Naive B cell (primary cell): Measurements from ENCODE around the gene RNASEH2B. TPM values are rescaled to one million over a fixed set of nuclear protein-coding genes. Genes with fewer than 3 reads are reported as not detected.

ENCODE experiments used
- ATAC-seq, 2 donors: fragments of 150-1000 bp; cut with Tn5 transposase; 2 replicates each; pipeline ENCODE4 v1.10.0; 2021; ENCODE audit warnings: low read depth in 2 of 2, mild to moderate bottlenecking in 2 of 2, moderate library complexity in 2 of 2
- DNase-seq: peaks from one replicate; pipeline ENCODE4 v3.0.0; 2022
- H3K27ac Mint-ChIP-seq, 6 donors: one replicate each; pipeline ENCODE4 v1.8.0; 2020 to 2022; ENCODE audit warnings: mild to moderate bottlenecking in 6 of 6, mixed read lengths in 6 of 6, moderate library complexity in 5 of 6, inconsistent platforms in 2 of 6
- H3K27me3 Mint-ChIP-seq, 3 donors: one replicate each; pipeline ENCODE4 v1.8.0; 2021 to 2022; ENCODE audit warnings: mixed read lengths in 3 of 3, mild to moderate bottlenecking in 1 of 3
- H3K36me3 Mint-ChIP-seq, 2 donors: one replicate each; pipeline ENCODE4 v1.8.0; 2020 to 2022; ENCODE audit warnings: mixed read lengths in 2 of 2, inconsistent platforms in 1 of 2, mild to moderate bottlenecking in 1 of 2
- H3K4me1 Mint-ChIP-seq, 3 donors: one replicate each; pipeline ENCODE4 v1.8.0; 2020 to 2022; ENCODE audit warnings: mixed read lengths in 3 of 3, inconsistent platforms in 1 of 3, mild to moderate bottlenecking in 1 of 3, moderate library complexity in 1 of 3
- H3K4me3 Mint-ChIP-seq, 8 donors: one replicate each; pipeline ENCODE4 v1.8.0; 2020 to 2022; ENCODE audit warnings: mild to moderate bottlenecking in 8 of 8, mixed read lengths in 8 of 8, moderate library complexity in 8 of 8, inconsistent platforms in 2 of 8
- H3K9me3 Mint-ChIP-seq, 7 donors: one replicate each; pipeline ENCODE4 v1.8.0; 2020 to 2022; ENCODE audit warnings: mixed read lengths in 7 of 7, mild to moderate bottlenecking in 5 of 7, inconsistent platforms in 2 of 7, moderate library complexity in 1 of 7
- polyA plus RNA-seq, 6 donors: library from polyadenylated mRNA; unstranded; fragments of 300-500 nt; fragmentation: Illumina TruSeq; gene quantifications; one replicate each; pipeline ENCODE4 v1.2.3, GENCODE V29; 2021; ENCODE audit warnings: low read depth in 6 of 6

The RNASEH2B gene
- polyA plus RNA-seq, 6 donors from 2014 or later, result 169 to 257 (median 216) TPM

DNA sequence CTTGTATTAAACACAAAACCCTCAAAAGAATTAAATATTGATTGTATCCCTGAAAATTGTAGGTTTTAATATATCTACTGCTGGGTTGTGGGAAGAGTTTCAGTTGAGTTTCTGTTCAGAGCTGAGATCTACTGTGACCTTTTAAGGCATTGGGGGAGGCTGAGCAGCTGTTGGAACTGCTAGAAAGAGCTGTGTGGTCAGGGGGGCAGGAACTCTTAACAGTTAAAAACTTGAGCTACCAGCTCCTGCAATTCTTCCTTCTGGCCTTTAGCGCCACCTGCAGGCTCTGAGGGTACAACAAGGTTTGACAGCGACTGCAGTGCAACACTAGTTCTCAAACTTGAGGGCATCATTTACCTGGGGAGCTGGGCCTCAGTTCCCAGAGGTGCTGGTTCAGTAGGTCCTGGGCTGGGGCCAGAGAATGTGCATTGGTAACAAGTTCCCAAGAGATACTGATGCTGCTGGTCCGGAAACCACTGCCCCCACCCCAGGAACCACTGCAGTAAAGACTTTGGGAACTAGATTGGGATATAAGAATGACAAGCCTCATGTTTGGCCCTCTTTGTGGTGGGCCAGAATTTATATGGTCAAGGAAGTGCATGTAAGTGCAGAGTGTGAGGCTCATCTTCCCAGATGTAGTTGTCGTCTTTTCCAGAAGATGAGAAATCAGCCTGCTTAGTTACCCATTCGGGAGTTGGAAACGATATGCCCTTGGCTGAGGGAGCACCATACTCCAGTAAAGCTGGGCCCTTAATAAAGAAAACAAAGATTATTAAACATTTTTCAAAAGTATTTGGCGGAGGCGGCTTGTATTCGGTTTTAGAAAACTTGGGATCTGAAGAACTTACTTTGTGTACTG is 2.6 kb downstream of the RNASEH2B start:
- Mint-ChIP-seq H3K36me3 (no peaks in the 10 kb centered on the region), H3K9me3 (no peaks in the 10 kb centered on the region), H3K4me3 (peak overlapping the region; percentile 89 to 97 (median 95)), H3K4me1 (peaks cover 54 to 76% (median 60%) of the 10 kb centered on the region in 3 donors), H3K27ac (peak overlapping the region; percentile 40 to 97 (median 84)), H3K27me3 (no peaks in the 10 kb centered on the region)
- ATAC-seq (peak; percentile 42), DNase-seq (peak; percentile 84)

DNA sequence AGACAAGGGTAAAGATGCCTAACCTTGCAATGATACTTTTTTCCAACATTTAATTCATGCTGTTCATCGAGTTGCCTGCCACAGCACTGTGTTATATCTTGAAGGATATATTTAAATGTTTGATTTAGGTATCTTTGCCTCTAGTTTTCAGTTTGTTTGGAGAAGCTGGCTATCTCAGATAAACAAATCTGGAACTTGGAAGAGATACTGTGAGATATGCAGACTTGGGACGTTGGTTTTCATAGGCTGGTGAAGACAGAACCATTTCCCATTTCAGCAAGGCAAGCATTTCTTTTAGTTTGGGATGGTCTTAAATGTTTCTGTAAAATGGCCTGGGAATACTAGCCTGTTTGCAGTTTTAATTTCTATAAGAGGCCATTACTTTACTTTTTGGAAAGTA is 3.3 kb downstream of the RNASEH2B start:
- no peak overlapping the region for H3K27ac Mint-ChIP-seq
- H3K4me1 Mint-ChIP-seq, result peaks cover 57 to 80% (median 66%) of the 10 kb centered on the region in 3 donors
- no peak overlapping the region for H3K4me3 Mint-ChIP-seq
- ATAC-seq (no peak), DNase-seq (no peak)
- no peaks in the 10 kb centered on the region for H3K36me3 Mint-ChIP-seq
- H3K9me3 Mint-ChIP-seq, result no peaks in the 10 kb centered on the region
- H3K27me3 Mint-ChIP-seq, result no peaks in the 10 kb centered on the region

DNA sequence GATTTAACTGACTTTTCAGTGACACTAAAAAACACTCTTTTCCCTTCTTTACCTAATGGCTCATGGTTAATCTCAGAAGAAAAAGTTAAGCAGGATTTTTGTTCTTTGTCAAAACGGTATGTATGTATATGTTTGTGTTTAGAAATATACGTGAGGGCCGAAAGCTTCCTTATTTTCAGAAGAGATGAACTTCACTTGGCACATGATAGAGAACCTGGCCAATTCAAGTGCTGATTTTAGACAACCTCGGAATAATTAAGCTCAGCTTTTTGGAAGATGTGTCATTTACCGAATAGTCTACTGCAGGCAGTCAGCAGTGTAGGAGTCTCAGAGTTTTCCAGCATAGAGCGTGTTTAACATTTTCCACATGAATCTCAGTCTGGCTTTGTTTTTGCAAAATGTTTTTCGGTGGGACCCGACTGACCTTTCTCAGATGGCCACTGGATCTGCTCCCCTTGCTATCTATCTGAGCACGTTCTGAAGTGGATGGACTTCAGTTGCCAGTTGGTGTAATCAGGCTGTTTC is 4.6 kb downstream of the RNASEH2B start:
- H3K36me3 Mint-ChIP-seq, result no peaks in the 10 kb centered on the region
- ATAC-seq (no peak), DNase-seq (no peak)
- peak overlapping the region in 5 of 6 donors; percentile 47 to 97 (median 88) for H3K27ac Mint-ChIP-seq
- H3K4me3 Mint-ChIP-seq, result peak overlapping the region in 2 of 8 donors; percentile 7 to 44
- no peaks in the 10 kb centered on the region for H3K9me3 Mint-ChIP-seq
- peaks cover 61 to 79% (median 71%) of the 10 kb centered on the region in 3 donors for H3K4me1 Mint-ChIP-seq
- no peaks in the 10 kb centered on the region for H3K27me3 Mint-ChIP-seq

DNA sequence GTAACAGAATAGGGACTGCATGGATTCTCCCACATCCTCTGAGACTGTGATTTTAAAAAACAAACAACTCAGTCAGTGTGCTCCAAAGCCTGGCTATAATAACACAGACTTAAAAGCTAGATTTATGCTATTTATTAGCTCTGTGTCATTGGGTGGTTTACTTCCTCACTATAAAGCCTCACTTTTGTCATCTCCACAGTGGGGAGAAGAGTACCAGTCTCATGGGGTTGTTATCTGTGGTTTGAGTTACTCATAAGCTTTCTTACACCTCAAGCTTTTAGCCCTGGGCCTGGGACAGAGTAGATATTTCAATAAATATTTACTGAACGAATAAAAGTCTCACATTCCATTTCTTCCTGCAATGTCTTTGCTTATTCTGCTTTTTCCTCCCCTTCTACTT is 5.3 kb downstream of the RNASEH2B start:
- Mint-ChIP-seq H3K27ac (peak overlapping the region; percentile 16 to 97 (median 91)), H3K27me3 (no peaks in the 10 kb centered on the region), H3K4me1 (peaks cover 65 to 84% (median 77%) of the 10 kb centered on the region in 3 donors), H3K36me3 (no peaks in the 10 kb centered on the region), H3K4me3 (peak overlapping the region in 2 of 8 donors; percentile 63 to 78), H3K9me3 (no peaks in the 10 kb centered on the region)
- DNase-seq (no peak), ATAC-seq (no peak)

DNA sequence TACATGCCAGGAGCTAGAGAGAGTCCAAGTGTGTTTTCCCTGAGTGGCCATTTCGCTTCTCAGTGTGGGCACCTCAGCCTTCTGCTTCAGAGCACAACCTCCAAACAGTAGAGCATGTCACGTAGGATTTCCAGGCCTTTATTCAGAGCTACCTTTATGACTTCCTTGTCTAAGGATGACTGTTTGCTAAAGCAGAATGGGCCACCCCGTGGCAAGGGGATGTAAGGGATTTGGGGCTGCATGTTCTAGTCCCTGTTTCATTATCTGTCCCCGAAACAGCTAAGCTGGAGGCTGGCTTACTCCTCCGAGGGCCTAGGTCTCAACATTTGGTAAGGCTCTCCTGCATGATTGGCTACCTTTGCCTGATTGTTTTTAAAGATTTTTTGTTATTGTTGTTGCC is 6.0 kb downstream of the RNASEH2B start:
- H3K36me3 Mint-ChIP-seq, result no peaks in the 10 kb centered on the region
- no peaks in the 10 kb centered on the region for H3K27me3 Mint-ChIP-seq
- peak; percentile 19 to 27 for ATAC-seq
- H3K9me3 Mint-ChIP-seq, result no peaks in the 10 kb centered on the region
- DNase-seq, result no peak
- peak overlapping the region; percentile 16 to 97 (median 91) for H3K27ac Mint-ChIP-seq
- peaks cover 70 to 86% (median 80%) of the 10 kb centered on the region in 3 donors for H3K4me1 Mint-ChIP-seq
- H3K4me3 Mint-ChIP-seq, result peak overlapping the region in 6 of 8 donors; percentile 0 to 78 (median 26)

DNA sequence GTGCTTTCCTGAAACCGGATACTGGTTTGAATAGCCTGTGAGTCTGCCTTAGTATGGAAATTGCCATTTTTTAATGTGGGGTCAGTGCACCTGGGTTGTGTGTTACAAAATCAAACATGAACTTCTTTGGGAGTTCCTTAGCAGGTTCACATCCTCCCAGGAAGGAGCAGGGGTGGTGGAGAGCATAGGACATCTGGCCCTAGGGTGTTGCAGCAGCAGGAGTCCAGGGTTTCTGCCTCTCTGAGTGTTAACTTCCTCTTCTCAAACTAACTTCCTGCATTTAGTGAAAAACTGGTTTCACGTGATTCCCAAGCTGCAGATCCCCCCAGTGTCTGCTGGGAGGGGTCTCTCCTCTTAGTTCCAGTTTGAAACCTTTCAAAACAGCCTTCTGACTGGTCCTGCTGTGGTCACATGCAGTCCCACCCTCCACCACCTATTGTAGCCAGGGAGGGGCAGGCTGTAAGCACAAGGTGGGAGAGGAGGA is 7.2 kb downstream of the RNASEH2B start:
- H3K9me3 Mint-ChIP-seq, result peaks cover 0 to 4% (median under 1%) of the 10 kb centered on the region in 7 donors
- peak; percentile 70 to 74 for ATAC-seq
- H3K4me3 Mint-ChIP-seq, result peak overlapping the region; percentile 46 to 97 (median 88)
- no peaks in the 10 kb centered on the region for H3K27me3 Mint-ChIP-seq
- peaks cover 0 to 1% of the 10 kb centered on the region in 2 donors for H3K36me3 Mint-ChIP-seq
- H3K4me1 Mint-ChIP-seq, result peaks cover 64 to 82% (median 70%) of the 10 kb centered on the region in 3 donors
- peak; percentile 74 for DNase-seq
- peak overlapping the region; percentile 94 to 100 (median 96) for H3K27ac Mint-ChIP-seq

DNA sequence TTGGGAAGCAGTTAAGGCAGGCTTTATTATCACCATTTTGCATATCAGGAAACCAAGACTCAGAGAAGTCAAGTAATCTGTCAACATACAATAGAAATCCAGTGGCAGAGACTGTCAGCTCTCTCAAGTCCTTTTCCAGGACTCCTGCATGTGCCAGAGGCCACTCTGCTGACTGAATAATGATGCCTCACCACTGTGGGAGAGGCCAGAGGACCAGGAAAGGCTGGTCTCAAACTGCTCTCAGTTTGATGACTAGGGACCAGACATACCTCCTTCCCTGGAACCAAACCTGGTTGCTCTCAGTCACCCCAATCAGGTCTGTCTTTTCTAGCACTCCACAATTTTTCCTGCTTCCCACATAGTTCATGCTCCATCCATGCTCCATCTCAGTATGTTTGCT is 8.0 kb downstream of the RNASEH2B start:
- ATAC-seq, result no peak
- Mint-ChIP-seq H3K9me3 (peaks cover 0 to 12% (median 8%) of the 10 kb centered on the region in 7 donors), H3K36me3 (peaks cover 6 to 9% of the 10 kb centered on the region in 2 donors), H3K27ac (peak overlapping the region; percentile 70 to 100 (median 96)), H3K4me3 (peak overlapping the region in 6 of 8 donors; percentile 78 to 97 (median 89)), H3K4me1 (peaks cover 61 to 80% (median 70%) of the 10 kb centered on the region in 3 donors), H3K27me3 (no peaks in the 10 kb centered on the region)
- no peak for DNase-seq

DNA sequence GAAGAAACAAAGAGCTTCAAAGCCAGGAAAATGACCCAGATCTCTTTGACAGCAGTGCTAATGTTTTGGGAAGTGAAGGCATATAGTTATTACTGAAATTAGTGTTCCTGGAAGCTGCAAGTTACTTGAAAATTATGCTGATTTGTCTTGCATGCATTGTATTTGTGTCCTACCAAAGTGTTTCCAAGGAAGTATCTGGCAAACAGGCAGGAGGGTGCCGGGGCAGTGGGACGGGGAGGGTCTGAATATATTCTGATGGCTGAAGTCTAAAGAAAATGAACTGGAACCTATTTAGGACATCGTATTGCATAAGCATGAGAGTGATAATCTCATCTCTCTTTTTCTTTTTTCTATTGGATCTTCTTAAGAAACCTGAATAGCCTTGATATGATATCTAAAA is 9.0 kb downstream of the RNASEH2B start:
- peak overlapping the region in 4 of 6 donors; percentile 60 to 94 (median 68) for H3K27ac Mint-ChIP-seq
- peaks cover 16 to 18% of the 10 kb centered on the region in 2 donors for H3K36me3 Mint-ChIP-seq
- no peaks in the 10 kb centered on the region for H3K27me3 Mint-ChIP-seq
- ATAC-seq (no peak), DNase-seq (no peak)
- H3K9me3 Mint-ChIP-seq, result peaks cover 8 to 22% (median 18%) of the 10 kb centered on the region in 7 donors
- H3K4me3 Mint-ChIP-seq, result peak overlapping the region in 4 of 8 donors; percentile 22 to 78 (median 55)
- peaks cover 62 to 72% (median 70%) of the 10 kb centered on the region in 3 donors for H3K4me1 Mint-ChIP-seq

DNA sequence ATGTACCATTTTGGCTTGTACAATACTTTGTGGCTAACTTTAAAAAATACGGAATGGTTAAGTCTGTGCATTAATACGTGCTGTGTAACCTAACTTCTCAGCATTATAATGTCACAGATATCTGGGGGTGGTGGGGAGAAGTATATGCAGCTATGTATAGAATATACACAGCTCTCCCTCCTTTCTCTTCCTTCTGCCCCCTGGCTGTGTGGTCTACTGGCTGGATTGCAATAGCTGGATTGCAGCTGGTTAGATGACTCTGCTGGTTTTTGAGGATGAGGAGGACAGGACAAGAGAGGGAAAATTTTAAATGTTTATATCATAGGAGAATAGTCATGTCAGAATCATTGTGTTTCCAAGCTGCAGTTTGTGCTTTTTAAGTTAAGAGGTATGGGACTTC is 9.7 kb downstream of the RNASEH2B start:
- peaks cover 61 to 68% (median 67%) of the 10 kb centered on the region in 3 donors for H3K4me1 Mint-ChIP-seq
- H3K36me3 Mint-ChIP-seq, result peaks cover 23 to 25% of the 10 kb centered on the region in 2 donors
- DNase-seq (no peak), ATAC-seq (no peak)
- H3K27me3 Mint-ChIP-seq, result no peaks in the 10 kb centered on the region
- peak overlapping the region in 2 of 8 donors; percentile 0 to 17 for H3K4me3 Mint-ChIP-seq
- peaks cover 8 to 29% (median 25%) of the 10 kb centered on the region in 7 donors for H3K9me3 Mint-ChIP-seq
- H3K27ac Mint-ChIP-seq, result peak overlapping the region in 4 of 6 donors; percentile 26 to 75 (median 66)

DNA sequence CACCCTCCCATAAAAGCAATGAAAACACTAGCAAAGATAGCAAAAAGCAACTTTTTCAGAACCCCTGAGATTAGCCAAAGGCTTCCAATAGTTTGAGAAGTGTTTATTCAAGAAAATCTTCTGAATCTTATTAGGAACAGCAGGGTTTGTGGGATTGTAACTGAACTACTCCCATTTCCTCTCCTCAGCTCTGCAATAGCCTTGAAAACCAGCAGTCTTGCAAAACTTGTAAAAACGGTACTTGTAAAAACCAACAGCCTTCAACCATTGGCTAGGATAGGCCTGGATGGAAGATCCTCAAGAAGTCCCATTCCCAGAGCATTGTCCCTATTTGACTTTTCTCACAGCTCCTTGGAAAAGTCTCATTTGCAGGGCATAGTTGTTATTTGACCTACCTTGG is 12.1 kb downstream of the RNASEH2B start:
- ATAC-seq (no peak), DNase-seq (no peak)
- Mint-ChIP-seq H3K36me3 (peaks cover 33 to 42% of the 10 kb centered on the region in 2 donors), H3K4me1 (peaks cover 51 to 54% (median 53%) of the 10 kb centered on the region in 3 donors), H3K9me3 (peaks cover 8 to 46% (median 37%) of the 10 kb centered on the region in 7 donors), H3K27ac (no peak overlapping the region), H3K4me3 (no peak overlapping the region), H3K27me3 (no peaks in the 10 kb centered on the region)

DNA sequence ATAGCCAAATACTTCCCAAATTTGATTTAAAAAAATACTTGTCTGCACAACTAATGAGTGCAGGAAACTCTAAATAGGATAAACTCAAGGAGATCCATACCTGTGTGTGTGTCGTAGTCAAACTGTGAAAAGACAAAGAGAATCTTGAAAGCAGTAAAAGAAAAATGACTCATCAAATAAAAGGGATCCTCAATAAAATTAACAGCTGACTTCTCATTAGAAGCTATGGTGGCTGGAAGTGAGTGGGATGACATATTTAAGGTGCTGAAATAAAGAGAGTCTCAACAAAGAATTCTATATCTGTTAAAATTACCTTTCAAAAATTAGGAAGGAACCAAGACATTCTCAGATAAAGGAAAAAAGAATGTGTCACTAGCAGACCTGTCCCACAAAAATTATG is 13.7 kb downstream of the RNASEH2B start:
- H3K27me3 Mint-ChIP-seq, result no peaks in the 10 kb centered on the region
- no peak for ATAC-seq
- peaks cover 33 to 42% of the 10 kb centered on the region in 2 donors for H3K36me3 Mint-ChIP-seq
- DNase-seq, result no peak
- H3K4me3 Mint-ChIP-seq, result no peak overlapping the region
- H3K9me3 Mint-ChIP-seq, result peaks cover 8 to 46% (median 37%) of the 10 kb centered on the region in 7 donors
- H3K27ac Mint-ChIP-seq, result no peak overlapping the region
- peaks cover 43 to 51% (median 44%) of the 10 kb centered on the region in 3 donors for H3K4me1 Mint-ChIP-seq

DNA sequence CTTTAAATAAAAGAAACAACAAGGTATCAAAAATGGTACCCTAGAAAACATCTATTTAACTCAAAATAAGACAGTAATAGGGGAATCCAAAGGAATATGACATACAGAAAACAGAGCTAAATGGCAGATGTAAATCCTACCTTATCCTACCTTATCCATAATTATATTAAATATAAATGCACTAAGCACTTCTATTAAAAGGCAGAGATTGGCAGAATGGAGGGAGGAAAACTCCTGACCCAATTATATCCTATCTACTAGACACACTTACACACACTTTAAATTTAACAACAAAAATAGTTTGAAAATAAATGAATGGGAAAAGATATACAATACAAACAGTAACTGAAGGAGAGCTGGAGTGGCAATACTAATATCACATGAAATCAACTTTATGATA is 14.4 kb downstream of the RNASEH2B start:
- no peak overlapping the region for H3K4me3 Mint-ChIP-seq
- H3K4me1 Mint-ChIP-seq, result peaks cover 39 to 48% (median 40%) of the 10 kb centered on the region in 3 donors
- no peaks in the 10 kb centered on the region for H3K27me3 Mint-ChIP-seq
- no peak for ATAC-seq
- no peak overlapping the region for H3K27ac Mint-ChIP-seq
- H3K9me3 Mint-ChIP-seq, result peaks cover 8 to 46% (median 37%) of the 10 kb centered on the region in 7 donors
- peaks cover 34 to 44% of the 10 kb centered on the region in 2 donors for H3K36me3 Mint-ChIP-seq
- no peak for DNase-seq

DNA sequence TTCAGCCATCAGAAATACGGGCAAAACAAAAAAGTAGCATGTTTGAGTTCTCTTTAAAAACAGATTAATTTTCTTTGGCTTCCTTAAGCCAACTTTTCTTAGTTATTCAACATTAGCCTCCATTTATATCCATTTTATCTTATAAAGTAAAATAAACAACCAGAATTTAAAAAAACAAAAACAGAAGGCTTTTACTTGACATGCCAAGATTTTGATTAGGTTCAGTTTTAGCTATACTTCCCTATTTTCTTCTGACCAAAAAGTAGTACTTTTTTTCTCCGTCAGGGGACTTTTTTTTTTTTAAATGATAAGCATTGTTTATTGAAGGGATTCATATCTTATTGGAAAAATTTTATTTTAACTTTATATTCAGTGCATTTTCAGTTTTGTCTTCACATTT is 18.1 kb downstream of the RNASEH2B start:
- ATAC-seq, result no peak
- Mint-ChIP-seq H3K9me3 (peaks cover 0 to 34% (median 29%) of the 10 kb centered on the region in 7 donors), H3K27ac (no peak overlapping the region), H3K36me3 (peaks cover 44 to 47% of the 10 kb centered on the region in 2 donors), H3K27me3 (no peaks in the 10 kb centered on the region), H3K4me1 (peaks cover 25 to 35% (median 30%) of the 10 kb centered on the region in 3 donors), H3K4me3 (no peak overlapping the region)
- DNase-seq, result no peak
